Anterior cingulate cortex (tissue), 58 donors: ENCODE results near the gene RRBP1.

Source experiments
- DNase-seq, 58 donors: peaks; one replicate each; lab custom pipeline; 2025; lab: John Stamatoyannopoulos, UW

RRBP1 gene, protein sequence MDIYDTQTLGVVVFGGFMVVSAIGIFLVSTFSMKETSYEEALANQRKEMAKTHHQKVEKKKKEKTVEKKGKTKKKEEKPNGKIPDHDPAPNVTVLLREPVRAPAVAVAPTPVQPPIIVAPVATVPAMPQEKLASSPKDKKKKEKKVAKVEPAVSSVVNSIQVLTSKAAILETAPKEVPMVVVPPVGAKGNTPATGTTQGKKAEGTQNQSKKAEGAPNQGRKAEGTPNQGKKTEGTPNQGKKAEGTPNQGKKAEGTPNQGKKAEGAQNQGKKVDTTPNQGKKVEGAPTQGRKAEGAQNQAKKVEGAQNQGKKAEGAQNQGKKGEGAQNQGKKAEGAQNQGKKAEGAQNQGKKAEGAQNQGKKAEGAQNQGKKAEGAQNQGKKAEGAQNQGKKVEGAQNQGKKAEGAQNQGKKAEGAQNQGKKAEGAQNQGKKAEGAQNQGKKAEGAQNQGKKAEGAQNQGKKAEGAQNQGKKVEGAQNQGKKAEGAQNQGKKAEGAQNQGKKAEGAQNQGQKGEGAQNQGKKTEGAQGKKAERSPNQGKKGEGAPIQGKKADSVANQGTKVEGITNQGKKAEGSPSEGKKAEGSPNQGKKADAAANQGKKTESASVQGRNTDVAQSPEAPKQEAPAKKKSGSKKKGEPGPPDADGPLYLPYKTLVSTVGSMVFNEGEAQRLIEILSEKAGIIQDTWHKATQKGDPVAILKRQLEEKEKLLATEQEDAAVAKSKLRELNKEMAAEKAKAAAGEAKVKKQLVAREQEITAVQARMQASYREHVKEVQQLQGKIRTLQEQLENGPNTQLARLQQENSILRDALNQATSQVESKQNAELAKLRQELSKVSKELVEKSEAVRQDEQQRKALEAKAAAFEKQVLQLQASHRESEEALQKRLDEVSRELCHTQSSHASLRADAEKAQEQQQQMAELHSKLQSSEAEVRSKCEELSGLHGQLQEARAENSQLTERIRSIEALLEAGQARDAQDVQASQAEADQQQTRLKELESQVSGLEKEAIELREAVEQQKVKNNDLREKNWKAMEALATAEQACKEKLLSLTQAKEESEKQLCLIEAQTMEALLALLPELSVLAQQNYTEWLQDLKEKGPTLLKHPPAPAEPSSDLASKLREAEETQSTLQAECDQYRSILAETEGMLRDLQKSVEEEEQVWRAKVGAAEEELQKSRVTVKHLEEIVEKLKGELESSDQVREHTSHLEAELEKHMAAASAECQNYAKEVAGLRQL (N-terminal part only)

DNA sequence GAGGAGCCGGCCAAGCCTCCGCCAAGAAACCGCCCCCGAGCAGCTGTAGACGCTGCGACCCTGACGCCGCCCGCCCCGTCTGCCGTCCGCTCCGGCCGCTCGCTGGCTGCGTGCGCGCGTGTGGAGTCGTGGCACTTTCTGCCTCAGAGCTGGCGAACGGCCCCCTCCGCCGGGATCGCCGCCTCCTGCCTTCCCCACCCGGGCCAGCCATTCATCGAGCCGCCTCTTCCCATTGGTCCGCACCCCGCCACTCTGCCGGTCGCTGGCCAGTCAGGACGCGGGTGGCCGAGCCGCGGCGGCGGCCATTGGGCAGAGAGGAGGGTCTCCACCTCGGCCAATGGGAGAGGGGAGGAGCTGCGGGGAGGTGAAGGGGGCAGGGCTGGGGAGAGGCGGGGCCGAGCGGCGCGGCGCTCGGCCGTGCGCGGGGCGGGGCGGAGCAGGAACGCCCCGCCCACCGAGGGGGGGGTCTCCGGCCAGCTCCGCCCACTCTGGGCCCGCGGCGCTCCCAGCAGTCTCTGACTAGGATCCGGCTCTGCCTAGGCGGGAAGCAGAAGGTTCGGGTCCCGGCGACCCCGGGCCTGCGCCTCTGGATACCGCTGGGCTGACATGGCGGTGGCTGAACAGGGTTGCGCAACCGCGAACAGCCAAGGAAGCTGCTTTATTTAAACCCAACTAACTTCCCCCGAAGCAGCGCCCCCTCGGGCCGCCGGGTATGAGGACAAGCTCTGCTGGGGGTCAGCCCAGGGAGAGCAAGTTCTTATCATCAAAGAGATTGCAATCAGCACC, at the start of gene RRBP1:
TSS of gene RRBP1 (minus strand) at position 140 of the 786 bp plus-strand sequence. CDS start 21,735 bp downstream, outside the sequence.
- peak; percentile 82 to 100 (median 99) for DNase-seq

DNA sequence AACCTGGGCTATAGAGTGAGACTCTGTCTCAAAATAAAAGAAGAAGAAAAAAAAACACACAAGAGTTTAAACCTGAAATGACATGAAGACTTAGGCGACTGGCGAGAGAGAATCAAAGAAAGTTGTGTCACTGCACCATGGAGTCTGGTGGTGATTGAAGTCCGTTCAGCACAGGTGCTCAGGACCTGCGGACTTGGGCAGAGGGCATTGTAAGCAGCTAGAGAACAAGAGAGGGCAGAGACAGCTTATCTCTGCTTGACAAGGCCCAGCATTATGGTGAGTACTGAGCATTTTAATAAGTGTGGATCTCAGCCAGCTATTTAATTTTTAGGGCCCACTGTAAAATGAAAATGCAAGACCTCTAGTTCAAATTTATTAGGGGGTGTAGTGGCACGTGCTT, 49.2 kb upstream of the RRBP1 start:
- DNase-seq: no peak

DNA sequence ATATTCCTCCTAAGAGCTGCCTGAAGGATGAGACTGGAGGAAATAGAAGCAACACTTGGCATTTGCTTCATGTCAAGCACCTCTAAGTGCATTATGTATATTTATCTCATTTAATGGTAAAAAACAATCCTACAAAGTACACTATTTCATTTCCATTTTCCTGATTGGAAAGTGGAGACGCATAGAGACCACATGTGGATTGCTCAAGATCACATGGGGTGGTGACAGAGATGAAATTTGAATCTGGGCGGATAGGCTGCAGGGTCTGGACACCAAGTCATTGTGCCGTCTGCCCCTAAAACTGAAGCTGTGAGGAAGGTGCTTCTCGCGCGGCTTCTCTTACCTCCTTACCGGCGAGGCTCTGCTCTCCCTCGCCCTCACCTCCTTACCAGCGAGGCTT, 48.0 kb upstream of the RRBP1 start:
- no peak for DNase-seq

DNA sequence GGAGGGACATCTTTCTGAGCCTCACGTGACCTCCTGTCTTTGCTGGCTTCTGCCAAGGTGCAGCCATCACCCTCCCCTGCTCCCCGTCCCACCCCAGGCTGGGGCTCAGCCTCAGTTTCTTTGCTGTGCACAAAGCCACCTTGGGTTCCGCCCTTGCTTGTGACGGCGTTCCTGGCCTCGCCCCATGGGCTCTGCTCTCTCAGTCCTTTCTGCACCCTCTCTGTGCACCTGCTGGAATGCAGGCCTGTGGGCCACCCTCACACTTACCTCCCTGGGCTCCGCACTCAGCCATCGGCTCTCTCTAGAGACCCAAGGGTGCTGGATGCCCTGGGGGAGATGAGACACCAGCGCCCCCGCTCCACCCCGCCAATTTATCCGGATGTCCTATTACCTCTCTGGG, 46.0 kb upstream of the RRBP1 start:
- no peak for DNase-seq

DNA sequence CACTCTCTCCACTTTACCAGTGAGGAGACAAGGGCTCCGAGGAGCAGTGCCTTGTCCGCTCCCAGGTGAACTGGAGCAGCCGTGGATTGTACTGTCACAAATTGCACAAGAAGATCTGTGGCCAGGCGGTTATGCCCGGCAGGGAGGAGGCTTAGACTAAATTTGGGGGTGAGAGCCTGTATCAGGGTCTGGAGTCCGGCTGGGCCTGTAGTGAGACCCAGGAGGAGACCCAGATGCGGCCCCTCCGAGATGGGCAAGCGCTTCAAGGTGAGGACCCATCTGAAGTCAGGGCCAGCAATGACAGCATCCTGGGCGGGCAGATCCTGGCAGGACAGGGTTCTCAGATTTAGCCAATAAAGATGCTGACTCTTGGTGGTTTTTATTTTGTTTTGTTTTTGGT, 45.3 kb upstream of the RRBP1 start:
- no peak for DNase-seq

DNA sequence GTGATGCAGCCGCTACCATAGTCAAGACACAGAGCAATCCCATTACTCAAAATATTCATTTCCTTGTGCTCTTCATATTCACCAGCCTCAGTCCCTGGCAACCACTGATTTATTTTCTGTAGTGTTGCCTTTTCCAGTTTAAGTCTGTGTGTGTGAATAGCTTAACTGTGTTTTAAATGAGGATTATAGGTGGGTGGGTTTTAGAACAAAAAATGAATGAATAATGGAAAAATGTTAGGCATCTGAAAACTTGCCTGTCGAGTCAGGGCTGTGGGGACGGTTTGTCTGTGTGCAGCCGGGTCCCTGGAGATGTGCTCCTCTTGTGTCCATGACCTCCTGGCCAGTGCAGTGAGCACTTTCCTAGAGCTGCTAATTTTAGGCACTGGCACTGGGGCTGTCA, 44.9 kb upstream of the RRBP1 start:
- DNase-seq: no peak

DNA sequence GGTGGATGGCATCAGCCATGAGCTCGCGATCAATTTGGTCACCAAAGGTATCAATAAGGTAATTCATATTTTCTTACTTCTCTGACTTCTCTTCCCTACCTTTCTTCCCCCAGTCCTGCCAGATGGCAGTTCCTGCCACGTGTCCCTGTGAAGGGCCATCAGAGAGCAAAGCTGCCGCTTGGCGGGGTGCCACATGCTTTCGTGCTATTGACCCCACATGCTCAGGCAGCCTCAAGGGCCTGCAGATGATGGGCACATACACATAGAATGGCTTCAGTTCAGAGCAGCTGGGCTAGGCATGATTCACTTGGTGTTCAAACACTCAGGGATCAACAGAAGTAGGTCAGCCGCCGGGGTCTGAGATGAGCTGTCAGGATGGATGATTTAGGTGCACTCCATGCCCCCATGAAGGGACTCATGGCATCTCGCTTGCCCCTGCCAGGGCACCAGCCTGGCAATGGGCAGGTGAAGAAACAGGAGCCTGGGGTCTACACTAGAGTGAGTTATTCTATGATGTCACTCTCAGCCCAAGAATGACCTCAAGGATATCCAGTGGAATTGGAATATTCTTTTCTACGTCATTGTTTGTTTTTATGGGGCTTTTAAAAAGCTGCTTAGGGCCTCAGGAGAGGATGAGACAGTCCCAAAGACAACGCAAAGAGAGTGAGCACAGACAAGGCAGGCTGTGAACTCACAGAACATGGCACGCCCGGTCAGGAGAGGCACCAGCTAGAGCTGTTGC, 43.2 kb upstream of the RRBP1 start:
- DNase-seq: no peak

DNA sequence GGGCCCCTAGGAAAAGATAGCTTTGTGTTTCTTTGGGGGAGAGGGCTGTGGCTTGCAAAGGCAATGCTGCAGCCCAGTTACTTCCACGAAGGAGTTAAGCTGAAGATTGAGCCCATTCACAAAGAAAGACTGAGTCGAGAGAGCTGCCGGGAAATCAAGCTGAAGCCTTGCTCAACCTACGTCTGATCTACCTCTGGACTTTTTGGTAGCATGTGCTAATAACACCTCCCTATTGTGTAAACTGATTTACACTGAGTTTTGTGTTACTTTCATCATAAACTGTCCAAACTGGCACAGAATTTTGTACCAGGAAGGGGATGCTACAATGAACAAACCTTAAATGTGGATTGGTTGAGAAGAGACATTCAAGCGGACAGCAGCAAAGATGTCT, 41.3 kb upstream of the RRBP1 start:
- DNase-seq: no peak

DNA sequence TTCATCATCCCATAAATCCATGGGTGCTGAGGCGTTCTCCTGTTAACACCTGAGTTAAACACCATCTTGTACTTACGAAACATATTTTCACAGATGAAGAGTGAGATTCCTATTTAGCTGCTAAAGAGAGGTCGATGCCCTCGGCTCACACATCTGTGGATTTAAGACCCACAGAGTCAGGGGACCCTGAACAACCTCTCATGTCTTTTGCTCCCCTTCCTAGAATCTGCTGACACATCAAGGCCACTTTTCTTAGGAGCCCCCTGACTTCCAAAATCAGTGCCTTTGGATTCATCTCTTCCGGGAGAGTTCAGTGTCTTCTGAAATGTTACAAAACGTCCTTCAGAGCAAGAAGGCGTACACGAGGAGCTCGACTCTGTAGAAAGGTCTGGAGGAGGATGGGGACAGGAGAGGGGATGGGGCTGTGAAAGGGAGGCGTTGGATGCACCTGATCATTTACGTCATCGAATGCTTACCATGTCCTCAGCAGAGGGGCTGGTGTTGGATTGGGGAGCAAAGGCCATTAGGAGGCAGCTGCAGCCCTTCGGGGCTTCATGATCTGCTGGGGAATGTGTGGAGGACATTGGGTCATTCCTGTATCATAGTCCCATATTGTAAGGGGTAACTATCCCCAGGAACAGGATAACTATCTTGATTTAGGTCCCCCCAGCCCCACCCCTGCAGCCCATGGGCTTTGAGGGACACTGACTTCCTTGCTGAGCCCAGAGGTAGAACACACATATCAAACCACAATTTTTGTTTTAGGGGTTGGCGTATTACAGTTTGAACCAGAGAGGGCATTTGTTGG, 40.7 kb upstream of the RRBP1 start:
- DNase-seq: no peak

DNA sequence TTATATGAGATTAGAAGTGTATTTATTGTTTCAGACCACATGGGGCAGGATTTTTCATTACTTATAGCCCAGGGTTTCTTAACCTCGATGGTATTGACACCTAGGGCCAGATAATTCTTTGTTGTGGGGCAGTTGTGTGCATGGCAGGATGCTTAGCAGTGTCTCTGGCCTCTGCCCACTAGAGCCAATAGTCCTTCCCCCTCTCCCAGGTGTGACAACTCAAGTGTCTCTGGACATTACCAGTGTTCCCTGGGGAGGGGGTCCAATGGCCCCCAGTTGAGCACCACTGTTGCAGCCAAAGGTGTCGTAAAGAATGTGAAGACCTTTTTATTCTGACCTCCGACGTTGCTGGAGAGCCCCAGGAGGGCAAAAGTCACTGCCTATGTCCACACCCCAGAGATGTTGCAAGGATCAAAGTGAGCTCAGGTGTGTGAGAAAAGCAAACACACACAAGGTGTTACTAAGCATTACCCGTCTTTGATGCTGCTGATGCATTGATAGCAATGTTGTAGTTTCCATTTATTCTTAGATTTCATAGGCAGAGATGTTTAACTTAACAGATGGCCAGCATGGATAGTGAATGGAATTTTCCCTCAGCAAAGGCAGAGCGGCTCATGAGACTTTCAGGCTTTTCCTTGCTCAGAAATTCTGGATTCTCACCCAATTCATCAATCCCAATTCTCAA, 39.9 kb upstream of the RRBP1 start:
- peak in 1 of 58 donors; percentile 14 for DNase-seq

DNA sequence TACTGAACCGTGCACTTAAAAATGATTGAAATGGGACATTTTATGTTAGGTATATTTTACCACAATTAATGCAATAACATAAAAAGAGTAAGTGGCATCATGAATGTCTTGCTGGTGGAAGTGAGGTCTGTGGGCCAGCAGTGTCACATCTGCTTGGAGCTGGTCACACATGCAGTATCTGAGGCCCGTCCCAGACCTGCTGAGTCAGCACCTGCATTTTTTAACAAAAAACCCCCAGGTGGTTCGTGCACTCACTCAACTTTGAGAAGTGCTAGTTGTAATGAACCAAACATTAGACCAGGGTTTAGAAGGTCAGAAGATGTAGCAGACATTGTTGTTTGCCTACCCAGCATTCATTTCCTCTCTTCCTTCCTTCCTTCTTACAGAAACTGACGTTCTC, 38.7 kb upstream of the RRBP1 start:
- DNase-seq: no peak

DNA sequence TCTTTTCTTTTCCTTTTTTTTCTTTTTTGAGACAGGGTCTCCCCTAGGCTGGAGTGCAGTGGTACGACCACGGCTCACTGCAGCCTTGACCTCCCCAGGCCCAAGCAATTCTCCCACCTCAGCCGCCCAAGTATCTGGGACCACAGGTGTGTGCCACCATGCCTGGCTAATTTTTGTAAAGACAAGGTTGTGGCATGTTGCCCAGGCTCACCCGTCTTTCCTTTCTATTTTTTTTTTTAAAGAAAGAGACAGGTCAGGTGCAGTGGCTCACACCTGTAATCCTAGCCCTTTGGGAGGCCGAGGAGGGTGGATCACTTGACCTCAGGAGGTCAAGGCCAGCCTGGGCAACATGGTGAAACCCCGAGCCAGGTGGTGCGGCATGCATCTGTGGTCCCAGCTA, 34.3 kb upstream of the RRBP1 start:
- no peak for DNase-seq

DNA sequence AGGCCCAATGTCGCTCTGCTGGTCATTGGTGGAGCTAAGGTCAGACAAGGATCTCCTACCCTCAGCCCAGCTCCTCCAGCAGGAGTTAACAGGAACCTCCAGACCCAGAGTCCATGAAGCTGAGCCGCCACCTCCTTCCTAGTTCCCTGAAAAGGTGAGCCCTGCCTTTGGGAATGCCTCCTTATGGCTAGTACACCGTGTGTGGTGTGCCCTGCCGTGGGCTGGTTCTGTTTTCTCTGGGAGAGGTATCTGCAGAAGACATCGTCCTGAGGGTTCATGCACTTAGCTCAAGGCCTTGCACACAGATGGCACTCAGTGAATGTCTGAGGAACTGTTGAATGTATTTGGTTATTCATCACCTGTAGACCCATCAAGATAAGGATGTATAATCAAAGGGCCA, 33.0 kb upstream of the RRBP1 start:
- no peak for DNase-seq

DNA sequence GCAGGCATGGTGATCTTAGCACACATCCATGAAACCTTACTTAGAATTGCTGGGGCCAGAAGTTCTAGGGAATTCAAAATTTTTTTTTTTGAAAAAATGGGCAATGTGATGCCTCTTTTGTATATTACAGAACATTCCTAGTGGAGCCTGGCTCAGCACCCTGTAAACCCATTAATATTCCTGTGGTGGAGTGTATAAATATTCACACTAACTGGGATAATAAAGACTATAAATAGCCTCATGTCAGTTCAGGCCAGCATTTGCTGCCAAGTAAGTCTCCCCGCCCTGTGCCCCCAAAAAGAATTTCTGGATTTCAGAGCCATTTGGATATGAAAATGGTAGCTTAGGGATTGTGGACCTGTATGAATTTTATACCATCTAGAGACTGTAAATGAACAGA, 32.6 kb upstream of the RRBP1 start:
- DNase-seq: no peak

DNA sequence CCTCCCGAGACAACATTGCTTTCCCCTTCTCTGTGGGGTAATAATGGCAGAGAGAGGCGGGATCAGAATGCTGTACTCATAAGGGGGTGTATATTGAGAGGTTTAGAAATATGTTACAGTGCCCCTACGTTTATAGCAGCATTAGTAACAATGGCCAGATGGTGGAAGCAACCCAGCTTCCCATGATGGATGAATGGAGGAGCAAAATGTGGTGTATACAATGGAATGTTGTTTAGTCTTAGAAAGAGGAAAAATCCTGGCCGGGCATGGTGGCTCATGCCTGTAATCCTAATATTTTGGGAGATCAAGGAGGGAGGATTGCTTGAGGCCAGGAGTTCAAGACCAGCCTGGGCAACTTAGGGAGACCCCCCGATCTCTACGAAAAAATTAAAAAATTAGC, 30.7 kb upstream of the RRBP1 start:
- DNase-seq: no peak

DNA sequence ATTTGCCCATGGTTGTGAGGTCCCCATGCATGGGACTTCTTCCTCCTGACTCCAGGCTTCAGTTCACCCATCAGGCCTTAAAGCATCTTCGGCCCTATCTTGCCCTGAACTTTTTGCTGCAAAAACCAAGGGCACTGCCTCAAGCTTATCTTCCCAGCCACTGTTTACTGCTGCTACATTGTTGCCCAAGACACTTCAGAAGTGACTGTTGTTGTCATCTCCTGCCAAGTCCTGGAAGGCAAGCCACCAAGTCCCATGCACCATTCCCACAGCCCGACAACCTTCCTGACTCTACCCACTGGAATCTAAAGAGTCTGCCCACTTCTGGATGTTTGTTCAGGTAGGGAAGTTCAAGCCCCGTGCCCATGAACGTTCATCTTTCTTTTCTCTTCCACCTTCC, 30.2 kb upstream of the RRBP1 start:
- no peak for DNase-seq

DNA sequence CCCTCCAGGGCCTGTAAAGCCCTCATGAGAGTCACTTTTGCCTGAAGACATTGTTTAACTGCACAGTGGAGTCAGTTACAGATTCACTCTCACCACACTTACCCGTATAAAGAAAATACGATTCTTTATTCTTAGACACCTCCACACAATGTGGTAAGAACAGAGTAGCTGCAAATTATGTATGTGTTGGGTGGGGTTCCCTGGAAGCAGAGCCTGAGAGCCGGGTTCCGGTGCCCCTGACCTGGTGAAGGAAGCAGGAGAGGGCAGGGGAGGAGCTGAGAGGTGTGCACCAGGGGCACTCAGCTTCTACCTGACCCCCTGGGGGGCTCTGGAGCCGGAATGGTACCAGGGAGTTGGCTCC, 29.2 kb upstream of the RRBP1 start:
- DNase-seq: no peak
